MM.1S (cell line): ENCODE data around the gene RRP36.
A peak's percentile ranks its signal among the peaks of the same experiment; 100 is the strongest.

Experiments
- DNase-seq: peaks from one replicate; pipeline ENCODE4 v3.0.0-alpha.2; 2015
- H2AFZ ChIP-seq: fragments of 300-600 bp; sonication (generic); 2 replicates; pipeline ENCODE4 v1.6.0; 2016; ENCODE audit warnings: antibody characterized with exemption, low read length
- H3F3A ChIP-seq: fragments of 300-600 bp; sonication (generic); 2 replicates; pipeline ENCODE4 v1.6.1; 2016; ENCODE audit warnings: mild to moderate bottlenecking, antibody characterized with exemption, low read length, moderate library complexity, mixed read lengths; ENCODE audit not compliant: insufficient read depth
- H3K27ac ChIP-seq: fragments of 300-600 bp; sonication (generic); 2 replicates; pipeline ENCODE4 v1.5.1; 2016; ENCODE audit warnings: mild to moderate bottlenecking, low read length
- H3K27me3 ChIP-seq: fragments of 300-600 bp; sonication (generic); replicated peaks from 2 replicates; pipeline ENCODE4 v1.6.0; 2016; ENCODE audit warnings: low read length; ENCODE audit not compliant: insufficient read depth
- H3K36me3 ChIP-seq: fragments of 300-600 bp; sonication (generic); replicated peaks from 2 replicates; pipeline ENCODE4 v1.6.1; 2016; ENCODE audit warnings: mild to moderate bottlenecking, low read length, mixed read lengths; ENCODE audit not compliant: insufficient read depth
- H3K4me1 ChIP-seq: fragments of 300-600 bp; sonication (generic); 2 replicates; pipeline ENCODE4 v1.6.1; 2016; ENCODE audit warnings: low read length, mixed read lengths
- H3K4me2 ChIP-seq: fragments of 300-600 bp; sonication (generic); 2 replicates; pipeline ENCODE4 v1.6.0; 2016; ENCODE audit warnings: low read depth, low read length
- H3K4me3 ChIP-seq: fragments of 300-600 bp; sonication (generic); 2 replicates; pipeline ENCODE4 v1.5.1; 2016; ENCODE audit warnings: low read length, mixed read lengths
- H3K79me2 ChIP-seq: fragments of 300-600 bp; sonication (generic); 2 replicates; pipeline ENCODE4 v1.6.1; 2016; ENCODE audit warnings: mixed run types, low read length, mixed read lengths
- H3K9ac ChIP-seq: fragments of 300-600 bp; sonication (generic); 2 replicates; pipeline ENCODE4 v1.6.1; 2016; ENCODE audit warnings: low read length, mixed read lengths
- H3K9me2 ChIP-seq: fragments of 300-600 bp; sonication (generic); replicated peaks from 2 replicates; pipeline ENCODE4 v1.6.1; 2016; ENCODE audit warnings: mild to moderate bottlenecking, low read length, mixed read lengths; ENCODE audit not compliant: insufficient read depth
- H3K9me3 ChIP-seq: fragments of 300-600 bp; sonication (generic); replicated peaks from 2 replicates; pipeline ENCODE4 v1.6.1; 2016; ENCODE audit warnings: mild to moderate bottlenecking, low read length, mixed read lengths; ENCODE audit not compliant: insufficient read depth
- H4K20me1 ChIP-seq: fragments of 300-600 bp; sonication (generic); 2 replicates; pipeline ENCODE4 v1.6.1; 2016; ENCODE audit warnings: mild to moderate bottlenecking, low read length, moderate library complexity, mixed read lengths; ENCODE audit not compliant: insufficient read depth
- CTCF ChIP-seq: fragments of 300-600 bp; sonication (generic); IDR thresholded peaks from 2 replicates; pipeline ENCODE4 v1.5.1; 2016; ENCODE audit warnings: antibody characterized with exemption, low read length, mixed read lengths
- EZH2 ChIP-seq: fragments of 300-600 bp; sonication (generic); optimal IDR thresholded peaks from 2 replicates; pipeline ENCODE3; 2017; ENCODE audit warnings: low read depth, mild to moderate bottlenecking, antibody characterized with exemption, low read length, mixed read lengths
- EZH2phosphoT487 ChIP-seq: fragments of 300-600 bp; sonication (generic); IDR thresholded peaks from 2 replicates; pipeline ENCODE4 v1.6.1; 2018; ENCODE audit warnings: antibody characterized with exemption, low read length

Gene RRP36

GRCh38 chr6:43061861-43062260 is 40.4 kb downstream of the RRP36 start:
- Histone ChIP-seq H3K9me2 (no peaks in the 10 kb centered on the region), H3K27me3 (no peaks in the 10 kb centered on the region), H3K79me2 (peaks cover 22% of the 10 kb centered on the region), H3K4me2 (no peak overlapping the region), H3K4me1 (peaks cover 9% of the 10 kb centered on the region), H2AFZ (no peak overlapping the region), H3K9me3 (no peaks in the 10 kb centered on the region), H3F3A (no peaks in the 10 kb centered on the region), H3K4me3 (no peak overlapping the region), H3K36me3 (no peaks in the 10 kb centered on the region), H4K20me1 (no peaks in the 10 kb centered on the region), H3K9ac (no peak overlapping the region), H3K27ac (no peak overlapping the region)
- no peak for TF ChIP-seq EZH2
- TF ChIP-seq EZH2phosphoT487 = no peak
- no peak for TF ChIP-seq CTCF
- DNase-seq = no peak

DNA sequence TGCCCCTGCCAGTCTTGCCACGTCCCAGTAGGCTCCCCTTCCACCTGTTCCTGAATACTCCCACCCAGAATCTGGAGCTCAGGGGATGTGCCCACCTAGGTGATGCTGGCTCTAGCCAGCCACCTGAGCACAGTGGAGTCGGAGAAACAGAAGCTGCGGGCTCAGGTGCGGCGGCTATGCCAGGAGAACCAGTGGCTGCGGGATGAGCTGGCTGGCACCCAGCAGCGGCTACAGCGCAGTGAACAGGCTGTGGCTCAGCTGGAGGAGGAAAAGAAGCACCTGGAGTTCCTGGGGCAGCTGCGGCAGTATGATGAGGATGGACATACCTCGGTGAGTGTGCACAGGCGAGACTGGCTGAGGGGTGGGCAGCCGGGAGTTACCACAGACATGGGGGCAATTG is 41.4 kb downstream of the RRP36 start:
- Histone ChIP-seq H3F3A (no peaks in the 10 kb centered on the region), H3K9me2 (no peaks in the 10 kb centered on the region), H3K4me3 (no peak overlapping the region), H4K20me1 (no peaks in the 10 kb centered on the region), H3K36me3 (no peaks in the 10 kb centered on the region), H3K9ac (no peak overlapping the region), H3K4me2 (no peak overlapping the region), H3K27ac (no peak overlapping the region), H3K4me1 (peaks cover 8% of the 10 kb centered on the region), H3K9me3 (no peaks in the 10 kb centered on the region), H3K27me3 (no peaks in the 10 kb centered on the region), H3K79me2 (peaks cover 19% of the 10 kb centered on the region), H2AFZ (no peak overlapping the region)
- DNase-seq = no peak
- TF ChIP-seq EZH2phosphoT487 (no peak), EZH2 (no peak), CTCF (no peak)

DNA sequence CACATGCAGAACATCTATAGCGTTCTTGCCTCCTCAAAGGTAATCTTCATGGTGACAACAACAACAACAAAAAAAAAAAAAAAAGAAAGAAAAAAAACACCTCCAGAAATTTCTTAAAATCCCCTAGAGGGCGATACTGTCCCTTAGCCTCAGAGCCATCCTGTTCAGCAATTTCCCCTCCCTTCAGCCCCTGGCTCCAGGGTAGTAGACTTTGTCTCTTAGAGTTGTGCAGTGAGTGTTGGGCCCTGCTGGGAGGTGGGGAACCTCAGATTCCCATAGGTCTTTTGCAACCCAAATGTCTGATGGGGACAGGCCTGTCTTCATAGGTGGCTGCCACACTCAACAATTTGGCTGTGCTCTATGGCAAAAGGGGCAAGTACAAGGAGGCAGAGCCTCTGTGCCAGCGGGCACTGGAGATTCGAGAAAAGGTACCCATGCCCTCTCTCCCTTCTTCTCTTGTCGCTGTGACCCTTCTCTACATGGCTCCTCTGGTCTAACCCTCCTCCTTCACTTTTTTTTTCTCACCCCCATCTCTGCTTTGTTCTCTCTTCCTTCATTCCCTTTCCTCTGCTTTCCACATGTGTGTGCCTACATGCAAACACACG is 48.7 kb downstream of the RRP36 start:
- Histone ChIP-seq H2AFZ (no peak overlapping the region), H4K20me1 (no peaks in the 10 kb centered on the region), H3K79me2 (no peaks in the 10 kb centered on the region), H3K36me3 (no peaks in the 10 kb centered on the region), H3F3A (no peaks in the 10 kb centered on the region), H3K4me3 (no peak overlapping the region), H3K9me2 (no peaks in the 10 kb centered on the region), H3K9ac (no peak overlapping the region), H3K4me1 (peaks cover 10% of the 10 kb centered on the region), H3K27me3 (no peaks in the 10 kb centered on the region), H3K27ac (no peak overlapping the region), H3K9me3 (no peaks in the 10 kb centered on the region), H3K4me2 (no peak overlapping the region)
- peak; percentile 48 for TF ChIP-seq CTCF
- TF ChIP-seq EZH2phosphoT487 = no peak
- DNase-seq = peak; percentile 51
